Karpas-422 (cell line): ENCODE measurements around the gene RNU5B-1. TPM values are rescaled to one million over a fixed set of nuclear protein-coding genes. Genes with fewer than 3 reads are reported as not detected.

Experiments used
- DNase-seq: peaks from one replicate; pipeline ENCODE4 v3.0.0-alpha.2; 2015
- H2AFZ ChIP-seq: fragments of 200-600 bp; sonication (generic); 2 replicates; pipeline ENCODE4 v1.6.1; 2014; ENCODE audit warnings: antibody characterized with exemption, low read length, mixed read lengths
- H3K27ac ChIP-seq: fragments of 200-600 bp; sonication (generic); 2 replicates; pipeline ENCODE4 v1.5.1; 2014; ENCODE audit warnings: mild to moderate bottlenecking, low read length, moderate library complexity
- H3K27me3 ChIP-seq: fragments of 200-600 bp; sonication (generic); 2 replicates; pipeline ENCODE4 v1.6.1; 2014; ENCODE audit warnings: low read length, mixed read lengths
- H3K36me3 ChIP-seq: fragments of 200-600 bp; sonication (generic); 2 replicates; pipeline ENCODE4 v1.6.1; 2014; ENCODE audit warnings: low read length, mixed read lengths; ENCODE audit not compliant: insufficient read depth
- H3K4me1 ChIP-seq: fragments of 200-600 bp; sonication (generic); 2 replicates; pipeline ENCODE4 v1.6.1; 2014; ENCODE audit warnings: mild to moderate bottlenecking, low read length, mixed read lengths
- H3K4me2 ChIP-seq: fragments of 200-600 bp; sonication (generic); 2 replicates; pipeline ENCODE4 v1.6.1; 2014; ENCODE audit warnings: low read length, low read depth, mild to moderate bottlenecking; ENCODE audit not compliant: poor library complexity, severe bottlenecking
- H3K4me3 ChIP-seq: fragments of 200-600 bp; sonication (generic); 2 replicates; pipeline ENCODE4 v1.5.1; 2014; ENCODE audit warnings: mild to moderate bottlenecking, antibody characterized with exemption, low read length, mixed read lengths
- H3K79me2 ChIP-seq: fragments of 200-600 bp; sonication (generic); 2 replicates; pipeline ENCODE4 v1.6.1; 2014; ENCODE audit warnings: mild to moderate bottlenecking, low read length, mixed read lengths
- H3K9ac ChIP-seq: fragments of 200-600 bp; sonication (generic); 2 replicates; pipeline ENCODE4 v1.6.0; 2014; ENCODE audit warnings: low read length
- H3K9me2 ChIP-seq: fragments of 200-600 bp; sonication (generic), shearing (Covaris generic); replicated peaks from 2 replicates; pipeline ENCODE4 v1.6.0; 2014; ENCODE audit warnings: mild to moderate bottlenecking, low read length, moderate library complexity; ENCODE audit not compliant: insufficient read depth
- H3K9me3 ChIP-seq: fragments of 300-700, 200-600 bp; sonication (generic); 2 replicates; pipeline ENCODE4 v1.6.1; 2014; ENCODE audit warnings: low read length, mixed read lengths
- H4K20me1 ChIP-seq: fragments of 200-600 bp; sonication (generic); 2 replicates; pipeline ENCODE4 v1.6.1; 2014; ENCODE audit warnings: mild to moderate bottlenecking, antibody characterized with exemption, low read length, low read depth; ENCODE audit not compliant: insufficient read depth
- total RNA-seq: library from RNA; depleted of rRNA; stranded (reverse); fragments of >200 nt; shearing (Covaris generic); gene quantifications from 2 replicates; pipeline ENCODE4 v1.2.3, GENCODE V29; 2014; ENCODE audit warnings: low replicate concordance

Gene RNU5B-1
- total RNA-seq, 1 experiment from 2014 or later, result not detected

GRCh38 chr15:65338823-65339222 is 34.3 kb downstream of the RNU5B-1 start:
- Histone ChIP-seq H3K79me2 (no peaks in the 10 kb centered on the region), H3K9me2 (no peaks in the 10 kb centered on the region), H3K9ac (no peak overlapping the region), H3K4me1 (peaks cover 26% of the 10 kb centered on the region), H3K4me3 (no peak overlapping the region), H3K27ac (no peak overlapping the region), H3K9me3 (no peaks in the 10 kb centered on the region), H2AFZ (no peak overlapping the region), H3K36me3 (no peaks in the 10 kb centered on the region), H4K20me1 (peaks cover 9% of the 10 kb centered on the region; the same call in 1 of the 2 replicates), H3K27me3 (no peaks in the 10 kb centered on the region), H3K4me2 (no peak overlapping the region)
- DNase-seq, result no peak

DNA sequence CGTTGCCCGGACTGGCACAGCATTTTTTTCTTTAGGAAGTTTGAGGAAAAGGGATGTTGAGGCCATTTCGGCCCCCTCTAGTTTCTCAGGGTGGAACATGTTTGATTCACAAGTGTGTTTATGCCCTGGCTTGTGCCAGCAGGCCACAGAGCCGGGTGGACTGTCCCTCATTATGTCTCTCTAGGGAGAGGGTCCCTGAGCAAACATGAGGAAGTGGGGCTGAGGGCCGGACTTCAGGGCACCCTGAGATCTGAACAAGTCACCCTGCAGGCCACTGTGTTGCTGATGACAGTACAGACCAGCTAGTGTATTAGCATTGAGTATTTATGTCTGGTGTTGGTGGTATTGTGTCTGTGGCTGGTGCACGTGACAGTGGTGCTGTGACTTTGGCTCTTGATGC is 34.9 kb downstream of the RNU5B-1 start:
- Histone ChIP-seq H3K9me2 (no peaks in the 10 kb centered on the region), H3K79me2 (no peaks in the 10 kb centered on the region), H3K4me2 (no peak overlapping the region), H3K27ac (no peak overlapping the region), H4K20me1 (peaks cover 9% of the 10 kb centered on the region; the same call in 1 of the 2 replicates), H3K9ac (no peak overlapping the region), H3K9me3 (no peaks in the 10 kb centered on the region), H3K4me1 (peaks cover 26% of the 10 kb centered on the region), H3K27me3 (no peaks in the 10 kb centered on the region), H2AFZ (no peak overlapping the region), H3K36me3 (no peaks in the 10 kb centered on the region), H3K4me3 (no peak overlapping the region)
- DNase-seq, result peak; percentile 31

DNA sequence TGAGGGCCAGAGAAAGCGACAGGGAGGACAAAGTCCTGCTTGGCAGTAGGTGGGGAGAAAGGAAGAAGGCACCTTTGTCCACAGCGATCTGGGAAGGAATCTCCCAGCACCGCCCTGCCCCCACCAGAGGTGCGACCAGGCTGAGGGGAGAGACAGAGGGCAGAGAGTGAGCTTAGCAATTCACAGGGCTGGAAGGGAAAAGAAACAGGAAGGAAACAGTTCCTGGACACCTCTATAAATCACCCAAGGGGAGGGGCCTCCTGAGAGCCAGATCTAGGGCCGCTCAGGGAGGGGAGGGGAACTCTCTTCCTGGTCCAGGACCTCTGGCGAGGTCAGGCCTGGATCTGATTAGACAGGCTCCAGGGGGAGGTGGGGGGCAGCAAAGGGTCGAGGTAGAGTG is 35.4 kb downstream of the RNU5B-1 start:
- peaks cover 9% of the 10 kb centered on the region; the same call in 1 of the 2 replicates for H4K20me1 ChIP-seq
- no peak overlapping the region for H3K4me3 ChIP-seq
- no peak for DNase-seq
- no peak overlapping the region for H3K9ac ChIP-seq
- no peaks in the 10 kb centered on the region for H3K27me3 ChIP-seq
- no peaks in the 10 kb centered on the region for H3K79me2 ChIP-seq
- no peak overlapping the region for H3K4me2 ChIP-seq
- no peaks in the 10 kb centered on the region for H3K9me3 ChIP-seq
- no peak overlapping the region for H2AFZ ChIP-seq
- no peak overlapping the region for H3K27ac ChIP-seq
- no peaks in the 10 kb centered on the region for H3K36me3 ChIP-seq
- H3K9me2 ChIP-seq, result no peaks in the 10 kb centered on the region
- peaks cover 26% of the 10 kb centered on the region for H3K4me1 ChIP-seq

DNA sequence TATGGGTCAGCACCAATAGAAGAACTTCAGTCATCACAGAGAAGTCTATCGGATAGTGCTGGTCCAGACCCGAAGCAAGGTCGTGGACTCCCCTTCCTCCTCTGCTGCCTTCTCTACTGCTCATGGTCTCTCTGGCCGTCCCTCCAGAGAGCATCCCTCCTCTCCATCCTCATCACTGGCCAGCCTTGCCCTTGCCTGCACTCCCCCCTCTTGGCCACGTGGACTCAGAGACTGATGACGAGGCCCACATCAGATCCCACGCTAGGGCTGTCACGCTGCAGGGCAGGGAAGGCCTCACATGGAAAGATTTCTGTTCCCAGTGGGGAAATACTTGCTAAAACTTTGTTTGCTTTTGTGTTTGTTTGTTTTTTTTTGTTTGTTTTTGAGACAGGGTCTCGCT is 38.0 kb downstream of the RNU5B-1 start:
- Histone ChIP-seq H3K79me2 (no peaks in the 10 kb centered on the region), H3K9me3 (no peaks in the 10 kb centered on the region), H3K36me3 (no peaks in the 10 kb centered on the region), H3K4me3 (no peak overlapping the region), H3K4me2 (no peak overlapping the region), H3K9me2 (no peaks in the 10 kb centered on the region), H2AFZ (no peak overlapping the region), H3K27ac (no peak overlapping the region), H4K20me1 (peaks cover 7% of the 10 kb centered on the region; the same call in 1 of the 2 replicates), H3K4me1 (peaks cover 13% of the 10 kb centered on the region), H3K27me3 (no peaks in the 10 kb centered on the region), H3K9ac (no peak overlapping the region)
- DNase-seq, result peak; percentile 10

DNA sequence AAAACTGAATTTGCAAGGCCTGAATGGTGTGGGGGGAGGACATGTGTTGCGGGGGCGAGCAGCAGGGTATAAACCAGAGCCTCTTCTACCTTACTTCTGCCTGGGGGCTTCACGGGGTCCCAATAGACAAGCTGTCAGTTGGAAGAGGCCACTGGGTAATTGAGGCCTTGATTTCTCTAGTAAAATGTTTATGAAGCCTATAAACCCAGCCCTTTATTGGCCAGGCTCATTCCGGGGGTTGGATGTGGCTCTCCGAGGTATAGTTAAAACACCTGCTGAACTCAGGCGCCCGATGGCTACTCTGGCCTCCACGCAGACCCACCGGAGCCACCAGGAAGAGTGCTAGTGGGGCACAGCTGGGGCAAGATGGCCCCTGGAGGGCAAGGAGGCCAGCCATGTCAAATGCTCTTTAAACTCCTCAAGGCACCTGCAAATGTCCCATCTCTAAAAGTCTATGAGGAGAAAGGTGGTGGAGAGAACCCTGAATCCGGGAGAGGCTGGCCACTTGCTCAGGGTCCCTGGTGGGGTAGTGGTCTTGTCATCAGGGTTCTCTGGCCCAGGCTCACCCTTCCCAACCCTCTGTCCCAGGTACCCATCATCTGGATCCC is 39.0 kb downstream of the RNU5B-1 start:
- Histone ChIP-seq H3K9ac (no peak overlapping the region), H3K79me2 (no peaks in the 10 kb centered on the region), H3K4me3 (no peak overlapping the region), H3K27ac (no peak overlapping the region), H3K9me3 (no peaks in the 10 kb centered on the region), H3K4me2 (no peak overlapping the region), H3K27me3 (no peaks in the 10 kb centered on the region), H3K9me2 (no peaks in the 10 kb centered on the region), H4K20me1 (no peaks in the 10 kb centered on the region; the same call in 1 of the 2 replicates), H3K36me3 (no peaks in the 10 kb centered on the region), H3K4me1 (peaks cover 3% of the 10 kb centered on the region; the same call in 1 of the 2 replicates), H2AFZ (no peak overlapping the region)
- peak; percentile 38 for DNase-seq

DNA sequence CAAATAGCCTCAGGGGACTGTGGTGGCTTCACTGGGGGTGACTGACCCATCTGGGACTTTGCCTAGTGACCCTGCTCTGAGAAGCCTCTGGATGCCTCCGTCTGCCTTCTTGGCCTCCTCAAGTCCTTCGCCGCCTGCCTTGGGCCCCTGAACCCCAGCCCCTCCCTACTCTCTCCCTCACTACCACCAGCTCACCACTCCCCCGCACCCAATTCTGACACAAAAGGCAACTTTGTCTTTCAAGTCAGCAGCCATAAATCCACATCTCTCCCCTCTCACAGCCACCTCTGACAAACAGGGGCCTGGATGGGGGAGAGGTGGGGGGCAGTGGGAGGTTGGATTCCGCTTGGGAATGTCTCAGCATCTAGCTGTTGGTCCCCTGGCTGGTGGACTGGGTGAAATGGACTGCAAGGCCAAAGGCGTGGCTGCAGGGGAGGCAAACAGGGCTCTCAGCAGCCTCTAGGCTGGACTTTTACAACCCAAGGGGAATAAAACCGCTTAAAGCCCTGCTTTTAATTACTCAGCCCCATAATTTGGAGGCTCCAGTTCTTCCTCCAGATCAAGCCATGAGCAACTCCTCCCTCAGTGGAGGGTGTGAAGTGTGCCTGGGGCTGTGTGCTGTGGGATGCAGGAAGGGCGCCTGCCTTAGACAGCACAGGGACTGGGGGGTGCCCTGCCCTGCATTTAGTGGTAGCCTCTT is 39.9 kb downstream of the RNU5B-1 start:
- H3K9ac ChIP-seq, result no peak overlapping the region
- H3K9me3 ChIP-seq, result no peaks in the 10 kb centered on the region
- no peaks in the 10 kb centered on the region for H3K79me2 ChIP-seq
- H3K4me2 ChIP-seq, result no peak overlapping the region
- no peaks in the 10 kb centered on the region for H3K36me3 ChIP-seq
- no peak overlapping the region for H3K4me3 ChIP-seq
- H3K9me2 ChIP-seq, result no peaks in the 10 kb centered on the region
- peaks cover 3% of the 10 kb centered on the region; the same call in 1 of the 2 replicates for H3K4me1 ChIP-seq
- H3K27me3 ChIP-seq, result no peaks in the 10 kb centered on the region
- H2AFZ ChIP-seq, result no peak overlapping the region
- no peak overlapping the region for H3K27ac ChIP-seq
- DNase-seq, result peak; percentile 19
- no peaks in the 10 kb centered on the region; the same call in 1 of the 2 replicates for H4K20me1 ChIP-seq

- no peaks in the 10 kb centered on the region for H3K27me3 ChIP-seq
Measured at GRCh38 chr15:65344914-65345275, 40.4 kb downstream of the RNU5B-1 start.

DNA sequence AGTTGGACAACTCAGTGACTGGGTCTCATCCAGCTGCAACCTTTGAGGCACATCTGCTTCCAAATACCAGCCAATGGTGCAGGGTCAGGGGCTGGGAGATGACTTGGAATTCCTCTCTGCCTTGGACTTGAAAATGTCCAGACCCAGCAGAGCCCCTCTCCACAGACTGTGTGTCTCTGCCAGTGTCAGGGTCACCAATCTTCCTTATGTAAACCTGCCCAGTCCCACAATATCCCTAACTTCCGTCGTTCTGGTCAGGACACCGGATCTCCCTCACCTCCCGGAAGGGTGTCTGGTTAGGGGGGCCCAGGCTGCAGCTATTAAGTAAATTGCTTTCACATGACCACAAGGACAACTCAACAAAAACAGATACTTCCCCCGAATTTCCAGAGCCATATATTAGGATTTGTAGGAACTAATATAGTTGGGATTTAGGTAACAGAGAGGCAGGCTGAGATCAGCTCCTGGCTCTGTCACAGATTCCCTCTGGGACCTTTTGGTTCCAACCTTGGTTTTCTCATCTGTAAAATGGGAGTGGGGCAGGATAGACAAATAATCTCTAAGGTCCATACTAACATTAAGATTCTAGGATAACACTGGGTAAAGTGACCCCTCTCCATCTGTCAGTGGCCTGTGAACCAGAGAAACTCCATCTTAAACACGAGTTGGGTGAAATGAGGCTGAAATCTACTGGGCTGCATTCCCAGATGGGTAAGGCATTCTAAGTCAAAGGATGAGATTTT is 42.5 kb downstream of the RNU5B-1 start:
- no peaks in the 10 kb centered on the region for H3K79me2 ChIP-seq
- no peaks in the 10 kb centered on the region; the same call in 1 of the 2 replicates for H4K20me1 ChIP-seq
- H3K4me3 ChIP-seq, result no peak overlapping the region
- H3K4me1 ChIP-seq, result peaks cover 3% of the 10 kb centered on the region; the same call in 1 of the 2 replicates
- H3K36me3 ChIP-seq, result no peaks in the 10 kb centered on the region
- H2AFZ ChIP-seq, result no peak overlapping the region
- DNase-seq, result no peak
- no peak overlapping the region for H3K4me2 ChIP-seq
- no peaks in the 10 kb centered on the region for H3K9me2 ChIP-seq
- H3K9ac ChIP-seq, result no peak overlapping the region
- H3K27ac ChIP-seq, result no peak overlapping the region
- H3K9me3 ChIP-seq, result no peaks in the 10 kb centered on the region
- H3K27me3 ChIP-seq, result no peaks in the 10 kb centered on the region

More at GRCh38 chr15:65344914-65345275, 40.4 kb downstream of the RNU5B-1 start:
- Histone ChIP-seq H3K9me3 (no peaks in the 10 kb centered on the region), H3K79me2 (no peaks in the 10 kb centered on the region), H3K4me3 (no peak overlapping the region), H3K27ac (no peak overlapping the region), H3K9ac (no peak overlapping the region), H4K20me1 (no peaks in the 10 kb centered on the region; the same call in 1 of the 2 replicates), H3K4me1 (peaks cover 3% of the 10 kb centered on the region; the same call in 1 of the 2 replicates), H2AFZ (no peak overlapping the region), H3K9me2 (no peaks in the 10 kb centered on the region), H3K4me2 (no peak overlapping the region), H3K36me3 (no peaks in the 10 kb centered on the region)
- DNase-seq, result no peak
